ENCODE results near the gene CAPN15.

- no peak for TF ChIP-seq CTCF (IDR thresholded peaks at IDR 0.05)
- no peak for TF ChIP-seq YY1 (IDR thresholded peaks at IDR 0.05; ENCODE audit: low read depth)
- no peak for TF ChIP-seq REST (IDR thresholded peaks at IDR 0.05; ENCODE audit: low read depth, low read length)
- no peak for TF ChIP-seq TCF12 (IDR thresholded peaks at IDR 0.05)
- TF ChIP-seq SIN3A (IDR thresholded peaks at IDR 0.05; ENCODE audit: borderline replicate concordance, low read depth, low read length), result no peak
- no peak for TF ChIP-seq RFX5 (IDR thresholded peaks at IDR 0.05; ENCODE audit: low read length)
- no peak for TF ChIP-seq USF1 (IDR thresholded peaks at IDR 0.05; ENCODE audit: borderline replicate concordance, low read depth)
- TF ChIP-seq ZBTB33 (IDR thresholded peaks at IDR 0.05; ENCODE audit: borderline replicate concordance, low read depth), result no peak
- no peak for TF ChIP-seq FOXJ3 (CRISPR knock-in tag; IDR thresholded peaks at IDR 0.05)
- TF ChIP-seq JUND (IDR thresholded peaks at IDR 0.05), result no peak
- TF ChIP-seq MAX (IDR thresholded peaks at IDR 0.05; ENCODE audit: low read depth), result no peak
- TF ChIP-seq EZH2phosphoT487 (IDR thresholded peaks at IDR 0.05; ENCODE audit: borderline replicate concordance, low read depth), result no peak
- no peak for TF ChIP-seq PBX3 (IDR thresholded peaks at IDR 0.05)
These were observed 31.5 kb downstream of the CAPN15 start for GRCh38 chr16:559021-559380.

Data from SK-N-SH (cell line).